K562 (cell line): ENCODE data around the gene ARID3C. TPM values are rescaled to one million over a fixed set of nuclear protein-coding genes. Genes with fewer than 3 reads are reported as not detected.

Experiments used
- ATAC-seq: fragments of 200-7000 bp; cut with Tn5 transposase; 3 replicates; pipeline ENCODE4 v1.9.1; 2020; ENCODE audit warnings: moderate library complexity
- BruUV-seq: library from RNA; stranded (reverse); fragments of 400-500 nt; replicated peaks from 2 replicates; lab custom pipeline; 2021; lab: Mats Ljungman, UMichigan
- CTCF ChIA-PET: fragments of 300-600 bp; formaldehyde crosslinking; extraction: SDS; loops from one replicate; lab custom pipeline; 2021; ENCODE audit warnings: low intra/inter-chr PET ratio; lab: Yijun Ruan, JAX
- POLR2A ChIA-PET: fragments of 300-600, 350-650 bp; sonication (Branson Sonifier 250); formaldehyde crosslinking; extraction: SDS; loops from one replicate; lab custom pipeline; 2021; ENCODE audit warnings: antibody characterized with exemption, inconsistent platforms; lab: Yijun Ruan, JAX
- DNase-seq, 4 experiments: peaks; one replicate each; pipeline versions ENCODE4 v3.0.0 to v3.0.0-alpha.2; 2011 to 2018; ENCODE audit warnings: low spot score in 3 of 4, mixed read lengths in 3 of 4; ENCODE audit errors: extremely low read depth in 1 of 4
- FAIRE-seq: peaks from 2 replicates; lab custom pipeline; 2011; peaks lifted over from hg19 to GRCh38; lab: Jason Lieb, UNC
- H2AFZ ChIP-seq: 2 replicates; pipeline ENCODE4 v1.6.0; 2011; ENCODE audit warnings: low read depth, low read length, control low read depth, inconsistent platforms
- H3K27ac ChIP-seq: fragments of 200-600 bp; 3 replicates; pipeline ENCODE4 v1.8.0; 2011; ENCODE audit warnings: low read depth, mild to moderate bottlenecking, control low read depth, inconsistent platforms, low read length, moderate library complexity, mixed read lengths; ENCODE audit errors: extremely low read depth
- H3K27me3 ChIP-seq, 2 experiments: fragments of 300-600 bp in 1 of 2; 2 replicates in 1 of 2; 3 replicates in 1 of 2; pipeline versions ENCODE4 v1.6.0 to v1.8.0; 2011; ENCODE audit warnings: inconsistent platforms in 2 of 2, low read length in 2 of 2, mild to moderate bottlenecking in 1 of 2, mixed read lengths in 1 of 2, moderate library complexity in 1 of 2; ENCODE audit not compliant: control insufficient read depth in 2 of 2, insufficient read depth in 2 of 2
- H3K36me3 ChIP-seq: fragments of 300-600 bp; 3 replicates; pipeline ENCODE4 v1.8.0; 2011; ENCODE audit warnings: mild to moderate bottlenecking, low read length, inconsistent platforms; ENCODE audit not compliant: control insufficient read depth, insufficient read depth
- H3K4me1 ChIP-seq, 2 experiments: fragments of 200-600 bp in 1 of 2; replicated peaks in 1 of 2; 2 replicates in 1 of 2; 3 replicates in 1 of 2; pipeline versions ENCODE4 v1.5.1 to v1.8.0; 2011; ENCODE audit warnings: inconsistent platforms in 2 of 2, low read length in 2 of 2, mild to moderate bottlenecking in 1 of 2, mixed read lengths in 1 of 2, moderate library complexity in 1 of 2; ENCODE audit not compliant: control insufficient read depth in 2 of 2, insufficient read depth in 2 of 2
- H3K4me2 ChIP-seq: 2 replicates; pipeline ENCODE4 v1.6.1; 2011; ENCODE audit warnings: low read length, control low read depth, inconsistent platforms, mixed read lengths; ENCODE audit not compliant: insufficient read depth
- H3K4me3 ChIP-seq: fragments of 200-600 bp; sonication (generic), shearing (Covaris generic); 2 replicates; pipeline ENCODE4 v1.5.1; 2016; ENCODE audit warnings: control low read depth, inconsistent platforms
- H3K79me2 ChIP-seq: fragments of 200-600 bp; 3 replicates; pipeline ENCODE4 v1.8.0; 2011; ENCODE audit warnings: low read length, inconsistent platforms; ENCODE audit not compliant: control insufficient read depth, insufficient read depth
- H3K9ac ChIP-seq, 2 experiments: 2 replicates each; pipeline versions ENCODE4 v1.6.0 to v1.6.1; 2011; ENCODE audit warnings: low read depth in 2 of 2, low read length in 2 of 2, control low read depth in 1 of 2, inconsistent platforms in 1 of 2, mild to moderate bottlenecking in 1 of 2, mixed read lengths in 1 of 2; ENCODE audit not compliant: insufficient read depth in 1 of 2
- H3K9me1 ChIP-seq: one replicate; pipeline ENCODE4 v1.6.0; 2011; ENCODE audit warnings: inconsistent platforms, mild to moderate bottlenecking, low read length, moderate library complexity; ENCODE audit not compliant: control insufficient read depth, insufficient read depth
- H3K9me3 ChIP-seq: replicated peaks from 2 replicates; pipeline ENCODE4 v1.5.1; 2011; ENCODE audit warnings: low read depth, low read length, inconsistent platforms; ENCODE audit not compliant: control insufficient read depth, insufficient read depth
- H4K20me1 ChIP-seq: replicated peaks from 2 replicates; pipeline ENCODE4 v1.6.1; 2011; ENCODE audit warnings: low read length, inconsistent platforms, mixed read lengths; ENCODE audit not compliant: control insufficient read depth, insufficient read depth
- CBX8 ChIP-seq: fragments of 200-600 bp; sonication (generic); IDR thresholded peaks from 2 replicates; pipeline ENCODE4 v1.6.1; 2012; ENCODE audit warnings: borderline replicate concordance, mixed run types, low read depth, mild to moderate bottlenecking, moderate library complexity, mixed read lengths, low read length, control low read depth, inconsistent platforms; ENCODE audit not compliant: poor library complexity, severe bottlenecking; ENCODE audit errors: extremely low read depth
- CREB1 ChIP-seq, 2 experiments: sonication (generic) in 1 of 2; formaldehyde crosslinking in 1 of 2; IDR thresholded peaks; 2 replicates each; pipeline versions ENCODE4 v1.6.1 to v1.8.0; 2012 to 2022; ENCODE audit warnings: inconsistent platforms in 1 of 2, mild to moderate bottlenecking in 1 of 2, missing genetic modification reagents in 1 of 2, moderate library complexity in 1 of 2
- HMGN3 ChIP-seq: IDR thresholded peaks from 2 replicates; pipeline ENCODE4 v1.6.1; 2011; ENCODE audit warnings: borderline replicate concordance, low read depth, mild to moderate bottlenecking, mixed read lengths, low read length; ENCODE audit not compliant: insufficient read length; ENCODE audit errors: extremely low read depth
- PCBP1 ChIP-seq: fragments of 200-400 bp; formaldehyde crosslinking; IDR thresholded peaks from 2 replicates; pipeline ENCODE4 v1.6.1; 2018; ENCODE audit warnings: mild to moderate bottlenecking, low read depth, low read length; ENCODE audit not compliant: poor library complexity, severe bottlenecking
- RBM39 ChIP-seq: fragments of 200-400 bp; formaldehyde crosslinking; optimal IDR thresholded peaks from 2 replicates; pipeline ENCODE3; 2018; ENCODE audit warnings: low read depth, low read length
- STAT5A ChIP-seq: IDR thresholded peaks from 2 replicates; pipeline ENCODE4 v1.6.1; 2012; ENCODE audit warnings: low read length, inconsistent platforms, borderline replicate concordance
- ZNF124 ChIP-seq: sonication (generic); formaldehyde crosslinking; IDR thresholded peaks from 2 replicates; pipeline ENCODE4 v1.8.1; 2022; ENCODE audit warnings: missing genetic modification reagents
- WGBS: fragments of 100-300 bp; shearing (Covaris generic); methylation state at CpG from one replicate; pipeline ENCODE4 v1.1.6; 2016; ENCODE audit warnings: low coverage, mixed read lengths; ENCODE audit not compliant: insufficient coverage; ENCODE audit errors: missing lambda C conversion rate; 5-methylcytosine and 5-hydroxymethylcytosine counted together
- in situ Hi-C: fragments of 300-500 bp; cut with MboI; formaldehyde crosslinking; loops from 4 replicates; pipeline ENCODE4 v1.15.0; 2018; ENCODE audit warnings: inconsistent platforms, mixed read lengths
- intact Hi-C: fragments of 100-400 bp; cut with micrococcal nuclease; formaldehyde crosslinking; loops from 2 replicates; pipeline ENCODE4 v1.14.2; 2022
- polyA plus RNA-seq, 8 experiments: library from polyadenylated mRNA; depleted of rRNA in 4 of 8; stranded (reverse) in 5 of 8; unstranded in 3 of 8; fragments of >200 nt; fragmentation: Nextera tagmentation in 2 of 8; fragmentation: Illumina TruSeq in 1 of 8; extraction: Ambion mirVana in 2 of 8; extraction: Trizol in 1 of 8; gene quantifications; 2 replicates each; pipeline versions ENCODE4 v1.2.1 to v1.2.3, GENCODE V29; 2011 to 2014; ENCODE audit warnings: inconsistent platforms in 1 of 8, missing spikeins in 1 of 8
- total RNA-seq, 7 experiments: library from RNA; depleted of rRNA in 6 of 7; stranded (reverse); fragments of >200 nt in 6 of 7; fragmentation: Illumina TruSeq in 2 of 7; extraction: Trizol in 2 of 7; gene quantifications; 2 replicates each; pipeline versions ENCODE4 v1.2.1 to v1.2.3, GENCODE V29; 2011 to 2021; ENCODE audit warnings: low replicate concordance in 1 of 7
- TF ChIP-seq, protein P1 (sequence below): fragments of 250-450 bp; sonication (Bioruptor Pico); IDR thresholded peaks from 2 replicates; pipeline ENCODE4 v1.8.0; 2021; ENCODE audit warnings: borderline replicate concordance, mild to moderate bottlenecking, moderate library complexity; ENCODE audit not compliant: poor library complexity, severe bottlenecking
- TF ChIP-seq, protein P2 (sequence below): fragments of 250-450 bp; sonication (Bioruptor Pico); IDR thresholded peaks from 2 replicates; pipeline ENCODE4 v1.6.1; 2021; ENCODE audit warnings: mild to moderate bottlenecking
- TF ChIP-seq, protein P3 (sequence below): fragments of 200-800 bp; sonication (Bioruptor generic); IDR thresholded peaks from 2 replicates; pipeline ENCODE4 v1.6.1; 2017; ENCODE audit warnings: missing genetic modification characterization, missing compliant biosample characterization

Gene ARID3C
- total and polyA plus RNA-seq, 9 of the 15 experiments (the other 6 are each of a cell fraction or from before 2014, with no cell fraction given) = not detected

DNA sequence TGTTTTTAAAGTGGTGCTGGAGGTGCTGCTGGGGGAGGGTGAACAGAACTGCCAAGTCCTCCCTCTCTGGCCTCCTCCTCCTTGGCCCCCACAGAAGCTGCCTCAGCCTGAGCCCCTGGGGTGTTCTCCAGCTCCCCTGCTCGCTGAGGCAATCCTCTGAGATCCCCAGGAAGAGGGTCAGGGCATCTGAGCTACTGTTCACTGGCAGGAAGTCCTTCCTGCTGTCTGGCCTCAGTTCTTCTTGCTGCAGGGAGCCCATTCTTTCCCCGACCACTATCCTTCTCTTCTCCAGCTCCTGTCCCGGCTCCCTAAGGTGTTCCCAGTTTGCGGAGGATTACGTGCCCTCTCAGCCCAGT, 49.1 kb downstream of the ARID3C start:
- Histone ChIP-seq H3K4me3 (no peak overlapping the region), H3K4me2 (no peak overlapping the region), H3K36me3 (no peaks in the 10 kb centered on the region), H3K9me3 (no peaks in the 10 kb centered on the region), H3K4me1 (peaks cover 0 to 7% of the 10 kb centered on the region in 2 experiments; a peak in 2 of 5 replicates), H2AFZ (no peak overlapping the region), H3K9me1 (no peaks in the 10 kb centered on the region), H3K9ac (no peak overlapping the region), H3K27me3 (peaks cover 6 to 53% of the 10 kb centered on the region in 2 experiments; a peak in 4 of 5 replicates), H4K20me1 (no peaks in the 10 kb centered on the region; the same call in none of the 2 replicates), H3K79me2 (no peaks in the 10 kb centered on the region), H3K27ac (no peak overlapping the region)
- ChIA-PET CTCF (no interaction called here), POLR2A (interaction anchor here (0.7 to 1.1 kb wide), 2 partner anchors 21 to 36 kb away, joined by 3 to 4 read pairs; no protein-coding TSS in a partner anchor)
- TF ChIP-seq ZNF124 (no peak), CREB1 (IDR thresholded peaks at IDR 0.05) (no peak), CREB1 (CRISPR knock-in tag; IDR thresholded peaks at IDR 0.05) (no peak)
- no peak for DNase-seq
- no peak for FAIRE-seq
- no peak for ATAC-seq
- BruUV-seq = no TSS peak
- intact Hi-C loops (no loop called here), in situ Hi-C loops (no loop called here)
- WGBS = 0% methylated on average over 3 of the region's 5 CpGs

DNA sequence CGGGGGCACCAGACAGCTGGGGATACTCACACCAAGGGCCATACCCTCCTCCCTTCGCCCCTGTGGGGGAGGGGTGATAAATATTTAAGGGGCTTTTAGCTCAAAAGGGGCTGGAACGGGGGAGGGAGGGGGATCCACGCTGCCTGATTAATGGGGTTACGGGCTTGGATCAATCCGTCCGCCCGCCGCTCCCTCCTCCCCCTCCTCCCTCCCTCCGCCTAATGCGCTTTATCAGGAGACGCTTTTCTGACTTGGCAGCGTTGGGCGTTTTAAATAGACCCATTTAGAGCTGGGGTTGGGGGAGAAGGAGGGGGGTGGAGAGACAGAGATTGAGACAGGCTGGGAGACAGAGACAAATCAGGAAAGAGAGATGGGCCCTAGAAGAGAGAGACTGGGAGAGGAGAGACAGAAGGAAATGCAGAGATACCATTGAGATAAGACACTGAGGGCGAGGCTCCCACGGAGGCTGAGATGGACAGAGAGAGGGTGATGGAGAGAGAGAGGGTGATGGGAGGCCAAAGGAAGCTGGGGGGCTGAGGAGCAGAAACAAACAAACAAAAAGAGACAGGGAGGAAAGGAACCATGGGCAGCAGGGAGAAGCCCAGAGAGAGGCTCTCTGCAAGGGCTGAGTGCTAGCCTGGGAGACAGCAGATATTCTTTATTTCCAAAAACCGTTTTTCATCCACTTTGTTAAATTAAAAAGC, 49.6 kb downstream of the ARID3C start:
- H3K27me3 ChIP-seq = peaks cover 6 to 54% of the 10 kb centered on the region in 2 experiments; a peak in 4 of 5 replicates
- H3K4me3 ChIP-seq = no peak overlapping the region
- no peak for ATAC-seq
- no peaks in the 10 kb centered on the region for H3K36me3 ChIP-seq
- no peaks in the 10 kb centered on the region for H3K79me2 ChIP-seq
- FAIRE-seq = no peak
- H3K4me1 ChIP-seq = peaks cover 0 to 7% of the 10 kb centered on the region in 2 experiments; a peak in 2 of 5 replicates
- H3K27ac ChIP-seq = no peak overlapping the region
- H3K9me3 ChIP-seq = no peaks in the 10 kb centered on the region
- POLR2A ChIA-PET = interaction anchor here (0.7 to 1.1 kb wide), 2 partner anchors 20 to 36 kb away, joined by 3 to 4 read pairs; no protein-coding TSS in a partner anchor
- TF ChIP-seq, protein P1, sequence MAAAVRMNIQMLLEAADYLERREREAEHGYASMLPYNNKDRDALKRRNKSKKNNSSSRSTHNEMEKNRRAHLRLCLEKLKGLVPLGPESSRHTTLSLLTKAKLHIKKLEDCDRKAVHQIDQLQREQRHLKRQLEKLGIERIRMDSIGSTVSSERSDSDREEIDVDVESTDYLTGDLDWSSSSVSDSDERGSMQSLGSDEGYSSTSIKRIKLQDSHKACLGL (CRISPR knock-in tag) = no peak
- no peak for TF ChIP-seq STAT5A
- TF ChIP-seq HMGN3 = no peak
- TF ChIP-seq, protein P2, sequence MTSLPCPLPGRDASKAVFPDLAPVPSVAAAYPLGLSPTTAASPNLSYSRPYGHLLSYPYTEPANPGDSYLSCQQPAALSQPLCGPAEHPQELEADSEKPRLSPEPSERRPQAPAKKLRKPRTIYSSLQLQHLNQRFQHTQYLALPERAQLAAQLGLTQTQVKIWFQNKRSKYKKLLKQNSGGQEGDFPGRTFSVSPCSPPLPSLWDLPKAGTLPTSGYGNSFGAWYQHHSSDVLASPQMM = no peak
- TF ChIP-seq RBM39 = no peak
- TF ChIP-seq PCBP1 = no peak
- no peak for TF ChIP-seq CBX8
- TF ChIP-seq, protein P3, sequence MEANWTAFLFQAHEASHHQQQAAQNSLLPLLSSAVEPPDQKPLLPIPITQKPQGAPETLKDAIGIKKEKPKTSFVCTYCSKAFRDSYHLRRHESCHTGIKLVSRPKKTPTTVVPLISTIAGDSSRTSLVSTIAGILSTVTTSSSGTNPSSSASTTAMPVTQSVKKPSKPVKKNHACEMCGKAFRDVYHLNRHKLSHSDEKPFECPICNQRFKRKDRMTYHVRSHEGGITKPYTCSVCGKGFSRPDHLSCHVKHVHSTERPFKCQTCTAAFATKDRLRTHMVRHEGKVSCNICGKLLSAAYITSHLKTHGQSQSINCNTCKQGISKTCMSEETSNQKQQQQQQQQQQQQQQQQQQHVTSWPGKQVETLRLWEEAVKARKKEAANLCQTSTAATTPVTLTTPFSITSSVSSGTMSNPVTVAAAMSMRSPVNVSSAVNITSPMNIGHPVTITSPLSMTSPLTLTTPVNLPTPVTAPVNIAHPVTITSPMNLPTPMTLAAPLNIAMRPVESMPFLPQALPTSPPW = peak; percentile 21; the same call in 1 of the 2 replicates
- TF ChIP-seq, all 486 proteins: peak for 1
- DNase-seq = no peak
- no TSS peak for BruUV-seq
- no peak overlapping the region for H2AFZ ChIP-seq
- WGBS = 0% methylated on average over 5 of the region's 17 CpGs
- no peak overlapping the region for H3K9ac ChIP-seq
- H4K20me1 ChIP-seq = no peaks in the 10 kb centered on the region; the same call in none of the 2 replicates
- CTCF ChIA-PET = no interaction called here
- intact Hi-C loops (no loop called here), in situ Hi-C loops (no loop called here)
- H3K4me2 ChIP-seq = no peak overlapping the region
- H3K9me1 ChIP-seq = no peaks in the 10 kb centered on the region
